H9 (cell line): ENCODE results near the gene CEP350. TPM values are rescaled to one million over a fixed set of nuclear protein-coding genes. Genes with fewer than 3 reads are reported as not detected.

Source experiments
- DNase-seq: peaks from one replicate; pipeline ENCODE4 v3.0.0-alpha.2; 2017
- H2AFZ ChIP-seq: one replicate; pipeline ENCODE4 v1.6.1; 2013; ENCODE audit warnings: mild to moderate bottlenecking, low read length, control low read depth, moderate library complexity
- H2AK5ac ChIP-seq: 2 replicates; pipeline ENCODE4 v1.6.1; 2013; ENCODE audit warnings: low read length, control low read depth, mixed read lengths; ENCODE audit not compliant: insufficient read length
- H2BK120ac ChIP-seq: one replicate; pipeline ENCODE4 v1.6.1; 2013; ENCODE audit warnings: low read depth, mild to moderate bottlenecking, low read length, control low read depth, inconsistent platforms; ENCODE audit not compliant: poor library complexity, severe bottlenecking
- H2BK12ac ChIP-seq: 2 replicates; pipeline ENCODE4 v1.6.1; 2013; ENCODE audit warnings: low read length, control low read depth, mixed read lengths, low read depth; ENCODE audit not compliant: insufficient read length
- H2BK15ac ChIP-seq: 2 replicates; pipeline ENCODE4 v1.6.1; 2013; ENCODE audit warnings: low read depth, low read length, control low read depth
- H2BK20ac ChIP-seq: one replicate; pipeline ENCODE4 v1.6.1; 2013; ENCODE audit warnings: low read depth, mild to moderate bottlenecking, low read length, control low read depth, inconsistent platforms; ENCODE audit not compliant: poor library complexity, severe bottlenecking
- H2BK5ac ChIP-seq: 2 replicates; pipeline ENCODE4 v1.6.1; 2013; ENCODE audit warnings: low read length, control low read depth, mixed read lengths; ENCODE audit not compliant: insufficient read length
- H3K14ac ChIP-seq: 2 replicates; pipeline ENCODE4 v1.6.1; 2013; ENCODE audit warnings: low read length, control low read depth; ENCODE audit not compliant: insufficient read depth
- H3K18ac ChIP-seq: 2 replicates; pipeline ENCODE4 v1.6.1; 2013; ENCODE audit warnings: low read depth, mild to moderate bottlenecking, mixed read lengths, low read length, control low read depth; ENCODE audit not compliant: insufficient read length
- H3K23ac ChIP-seq: 2 replicates; pipeline ENCODE4 v1.6.1; 2013; ENCODE audit warnings: low read length, control low read depth, mixed read lengths, low read depth; ENCODE audit not compliant: insufficient read length
- H3K23me2 ChIP-seq: 2 replicates; pipeline ENCODE4 v1.6.1; 2013; ENCODE audit warnings: low read depth, mild to moderate bottlenecking, mixed read lengths, low read length, control low read depth; ENCODE audit not compliant: insufficient read length, poor library complexity, severe bottlenecking
- H3K27ac ChIP-seq: 2 replicates; pipeline ENCODE4 v1.5.1; 2013; ENCODE audit warnings: low read length, control low read depth, mixed read lengths, low read depth; ENCODE audit not compliant: insufficient read length
- H3K27me3 ChIP-seq: 2 replicates; pipeline ENCODE4 v1.6.1; 2013; ENCODE audit warnings: low read length, control low read depth, inconsistent platforms; ENCODE audit not compliant: insufficient read depth
- H3K4ac ChIP-seq: 2 replicates; pipeline ENCODE4 v1.6.1; 2013; ENCODE audit warnings: low read depth, mild to moderate bottlenecking, control low read depth, inconsistent platforms, low read length, moderate library complexity
- H3K4me1 ChIP-seq: 2 replicates; pipeline ENCODE4 v1.6.1; 2013; ENCODE audit warnings: low read length, control low read depth, inconsistent platforms; ENCODE audit not compliant: insufficient read depth
- H3K4me2 ChIP-seq: 2 replicates; pipeline ENCODE4 v1.6.1; 2013; ENCODE audit warnings: low read length, control low read depth, mixed read lengths; ENCODE audit not compliant: insufficient read length, insufficient read depth
- H3K56ac ChIP-seq: 2 replicates; pipeline ENCODE4 v1.6.1; 2013; ENCODE audit warnings: low read depth, mild to moderate bottlenecking, mixed read lengths, low read length, control low read depth; ENCODE audit not compliant: insufficient read length
- H3K79me1 ChIP-seq: 2 replicates; pipeline ENCODE4 v1.6.1; 2013; ENCODE audit warnings: low read depth, mild to moderate bottlenecking, moderate library complexity, low read length, control low read depth, inconsistent platforms; ENCODE audit not compliant: insufficient read depth, poor library complexity, severe bottlenecking
- H3K79me2 ChIP-seq: 2 replicates; pipeline ENCODE4 v1.6.1; 2013; ENCODE audit warnings: low read length, control low read depth, inconsistent platforms; ENCODE audit not compliant: insufficient read depth
- H3K9ac ChIP-seq: 2 replicates; pipeline ENCODE4 v1.6.1; 2013; ENCODE audit warnings: low read length, control low read depth, mixed read lengths; ENCODE audit not compliant: insufficient read length; ENCODE audit errors: extremely low read depth
- H3K9me3 ChIP-seq: one replicate; pipeline ENCODE4 v1.6.1; 2013; ENCODE audit warnings: low read depth, low read length, inconsistent platforms; ENCODE audit not compliant: control insufficient read depth
- H3T11ph ChIP-seq: one replicate; pipeline ENCODE4 v1.6.1; 2013; ENCODE audit warnings: mild to moderate bottlenecking, low read length, control low read depth, inconsistent platforms
- H4K20me1 ChIP-seq: one replicate; pipeline ENCODE4 v1.6.1; 2013; ENCODE audit not compliant: control insufficient read depth, insufficient read length, insufficient read depth
- H4K5ac ChIP-seq: 2 replicates; pipeline ENCODE4 v1.6.1; 2013; ENCODE audit warnings: low read depth, mild to moderate bottlenecking, mixed read lengths, low read length, control low read depth; ENCODE audit not compliant: insufficient read length
- H4K8ac ChIP-seq: replicated peaks from 2 replicates; pipeline ENCODE4 v1.6.1; 2013; ENCODE audit warnings: low read length, control low read depth, mixed read lengths, low read depth; ENCODE audit not compliant: insufficient read length
- H4K91ac ChIP-seq: 2 replicates; pipeline ENCODE4 v1.6.1; 2013; ENCODE audit warnings: low read depth, mild to moderate bottlenecking, moderate library complexity, mixed read lengths, low read length, control low read depth; ENCODE audit not compliant: insufficient read length
- H3K27ac Mint-ChIP-seq, 3 experiments: 2 replicates in 2 of 3; 3 replicates in 1 of 3; pipeline ENCODE4 v1.8.0; 2020 to 2021; ENCODE audit warnings: mixed read lengths in 3 of 3, mild to moderate bottlenecking in 1 of 3, moderate library complexity in 1 of 3
- H3K27me3 Mint-ChIP-seq: 2 replicates; pipeline ENCODE4 v1.8.0; 2021; ENCODE audit warnings: low read depth, mild to moderate bottlenecking, moderate library complexity, mixed read lengths
- H3K36me3 Mint-ChIP-seq, 3 experiments: 2 replicates in 2 of 3; 3 replicates in 1 of 3; pipeline ENCODE4 v1.8.0; 2020 to 2021; ENCODE audit warnings: low read depth in 3 of 3, mixed read lengths in 3 of 3; ENCODE audit not compliant: insufficient read depth in 1 of 3
- H3K4me1 Mint-ChIP-seq, 2 experiments: 2 replicates each; pipeline ENCODE4 v1.8.0; 2020; ENCODE audit warnings: mixed read lengths in 2 of 2
- H3K4me3 Mint-ChIP-seq, 2 experiments: 2 replicates in 1 of 2; 3 replicates in 1 of 2; pipeline ENCODE4 v1.8.0; 2020 to 2021; ENCODE audit warnings: mild to moderate bottlenecking in 2 of 2, mixed read lengths in 2 of 2, moderate library complexity in 1 of 2
- H3K9me3 Mint-ChIP-seq, 2 experiments: 2 replicates in 1 of 2; 3 replicates in 1 of 2; pipeline ENCODE4 v1.8.0; 2020; ENCODE audit warnings: mild to moderate bottlenecking in 2 of 2, mixed read lengths in 2 of 2, moderate library complexity in 1 of 2
- CTCF ChIP-seq: fragments of 200-600 bp; sonication (generic); conservative IDR thresholded peaks from 3 replicates; pipeline ENCODE4 v1.8.0; 2021; ENCODE audit warnings: antibody characterized with exemption, mild to moderate bottlenecking
- total RNA-seq: library from RNA; stranded (reverse); gene quantifications from 2 replicates; pipeline ENCODE4 v1.2.1, GENCODE V29; 2021

The CEP350 gene
- total RNA-seq, 1 experiment from 2014 or later: 39.2 TPM

- Mint-ChIP-seq H3K27ac (no peak overlapping the region; a peak in 2 of 7 replicates), H3K9me3 (no peaks in the 10 kb centered on the region), H3K4me1 (no peaks in the 10 kb centered on the region), H3K4me3 (no peak overlapping the region), H3K27me3 (no peaks in the 10 kb centered on the region), H3K36me3 (peaks cover 8 to 46% (median 38%) of the 10 kb centered on the region in 3 experiments; a peak in 6 of 7 replicates)
- no peak for TF ChIP-seq CTCF
- H2BK15ac ChIP-seq: no peak overlapping the region
- no peaks in the 10 kb centered on the region for H3K4me1 ChIP-seq
- no peak overlapping the region for H3K18ac ChIP-seq
- no peak overlapping the region for H2AFZ ChIP-seq
- no peak overlapping the region for H4K91ac ChIP-seq
- no peak overlapping the region for H3K27ac ChIP-seq
- H3K4me2 ChIP-seq: no peak overlapping the region
- H3T11ph ChIP-seq: no peak overlapping the region
- H3K56ac ChIP-seq: no peak overlapping the region
- H2BK12ac ChIP-seq: no peak overlapping the region
- no peak overlapping the region for H2BK20ac ChIP-seq
- no peak for DNase-seq
- no peak overlapping the region for H4K5ac ChIP-seq
- H3K23me2 ChIP-seq: no peaks in the 10 kb centered on the region
- no peak overlapping the region for H2AK5ac ChIP-seq
- no peak overlapping the region for H2BK120ac ChIP-seq
- H3K79me2 ChIP-seq: no peaks in the 10 kb centered on the region
- no peak overlapping the region for H2BK5ac ChIP-seq
- H3K27me3 ChIP-seq: no peaks in the 10 kb centered on the region
- H3K79me1 ChIP-seq: no peaks in the 10 kb centered on the region
- no peak overlapping the region for H3K23ac ChIP-seq
- H4K8ac ChIP-seq: no peak overlapping the region
- no peak overlapping the region for H3K14ac ChIP-seq
- no peaks in the 10 kb centered on the region for H4K20me1 ChIP-seq
- no peaks in the 10 kb centered on the region for H3K9me3 ChIP-seq
- H3K4ac ChIP-seq: no peak overlapping the region
- no peak overlapping the region for H3K9ac ChIP-seq
Measured at GRCh38 chr1:180057883-180058396, 103.3 kb downstream of the CEP350 start.
